Brain microvascular endothelial cell (primary cell): ENCODE measurements around the gene MERTK.

Source experiments
- DNase-seq: peaks from one replicate; pipeline ENCODE4 v3.0.0-alpha.2; 2020
- H3K27ac ChIP-seq: fragments of 250-450 bp; sonication (Bioruptor Pico); 2 replicates; pipeline ENCODE4 v1.5.1; 2020; ENCODE audit warnings: mild to moderate bottlenecking, moderate library complexity
- H3K27me3 ChIP-seq: fragments of 250-450 bp; sonication (Bioruptor Pico); replicated peaks from 2 replicates; pipeline ENCODE4 v1.5.1; 2020; ENCODE audit warnings: mild to moderate bottlenecking
- H3K36me3 ChIP-seq: fragments of 250-450 bp; sonication (Bioruptor Pico); replicated peaks from 2 replicates; pipeline ENCODE4 v1.5.1; 2020; ENCODE audit warnings: mild to moderate bottlenecking
- H3K4me3 ChIP-seq: 2 replicates; pipeline ENCODE4 v1.5.1; 2011; ENCODE audit warnings: low read depth, mild to moderate bottlenecking, control low read depth, low read length, moderate library complexity
- CTCF ChIP-seq: IDR thresholded peaks from 2 replicates; pipeline ENCODE4 v1.5.1; 2011; ENCODE audit warnings: low read depth, mild to moderate bottlenecking, moderate library complexity, low read length, control low read depth, inconsistent platforms; ENCODE audit errors: missing control alignments
- in situ Hi-C: cut with HindIII; loops from 2 replicates; pipeline ENCODE4 v1.10.0; 2017; ENCODE audit warnings: low sequenced_read_pairs, low pct_ligation_motif_present

Gene MERTK

DNA sequence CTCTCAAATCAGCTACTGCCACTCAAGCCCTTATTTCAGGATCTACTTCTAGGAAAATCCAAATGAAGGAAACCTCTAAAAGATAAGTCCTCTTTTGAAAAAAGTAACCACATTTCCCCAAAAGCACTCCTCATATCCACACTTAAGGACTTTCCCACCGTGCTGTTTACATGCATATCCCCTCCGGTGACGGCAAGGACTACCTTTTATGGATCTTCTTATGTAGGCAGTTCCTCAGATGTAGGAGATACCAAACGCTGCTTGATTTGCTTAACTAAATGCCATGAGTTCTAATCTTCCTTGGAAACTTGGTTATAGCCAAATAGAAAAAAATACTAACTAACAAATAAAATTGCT, 149.8 kb downstream of the MERTK start:
- no peak overlapping the region for H3K27ac ChIP-seq
- in situ Hi-C loops, result loop anchor here (25.0 kb wide), 1 partner anchor 161 kb away; the partner anchor contains the start of genes ANAPC1 and MERTK
- DNase-seq, result no peak
- no peak for TF ChIP-seq CTCF
- H3K4me3 ChIP-seq, result no peak overlapping the region
- H3K27me3 ChIP-seq, result no peaks in the 10 kb centered on the region
- no peaks in the 10 kb centered on the region for H3K36me3 ChIP-seq

GRCh38 chr2:112048887-112049286, 150.5 kb downstream of the MERTK start:
- H3K4me3 ChIP-seq, result no peak overlapping the region
- in situ Hi-C loops, result loop anchor here (25.0 kb wide), 1 partner anchor 162 kb away; the partner anchor contains the start of genes ANAPC1 and MERTK
- DNase-seq, result peak; percentile 59
- H3K27ac ChIP-seq, result no peak overlapping the region
- H3K36me3 ChIP-seq, result no peaks in the 10 kb centered on the region
- TF ChIP-seq CTCF, result peak; percentile 69
- no peaks in the 10 kb centered on the region for H3K27me3 ChIP-seq

- no peak for TF ChIP-seq CTCF
- DNase-seq, result no peak
- no peak overlapping the region for H3K27ac ChIP-seq
- H3K36me3 ChIP-seq, result no peaks in the 10 kb centered on the region
- in situ Hi-C loops, result no loop called here
- no peaks in the 10 kb centered on the region for H3K27me3 ChIP-seq
- no peak overlapping the region for H3K4me3 ChIP-seq
These were observed 151.9 kb downstream of the MERTK start for GRCh38 chr2:112050316-112050715.

GRCh38 chr2:112053917-112054846, 155.8 kb downstream of the MERTK start:
- peak overlapping the region; percentile 78 for H3K4me3 ChIP-seq
- in situ Hi-C loops, result no loop called here
- TF ChIP-seq CTCF, result no peak

DNA sequence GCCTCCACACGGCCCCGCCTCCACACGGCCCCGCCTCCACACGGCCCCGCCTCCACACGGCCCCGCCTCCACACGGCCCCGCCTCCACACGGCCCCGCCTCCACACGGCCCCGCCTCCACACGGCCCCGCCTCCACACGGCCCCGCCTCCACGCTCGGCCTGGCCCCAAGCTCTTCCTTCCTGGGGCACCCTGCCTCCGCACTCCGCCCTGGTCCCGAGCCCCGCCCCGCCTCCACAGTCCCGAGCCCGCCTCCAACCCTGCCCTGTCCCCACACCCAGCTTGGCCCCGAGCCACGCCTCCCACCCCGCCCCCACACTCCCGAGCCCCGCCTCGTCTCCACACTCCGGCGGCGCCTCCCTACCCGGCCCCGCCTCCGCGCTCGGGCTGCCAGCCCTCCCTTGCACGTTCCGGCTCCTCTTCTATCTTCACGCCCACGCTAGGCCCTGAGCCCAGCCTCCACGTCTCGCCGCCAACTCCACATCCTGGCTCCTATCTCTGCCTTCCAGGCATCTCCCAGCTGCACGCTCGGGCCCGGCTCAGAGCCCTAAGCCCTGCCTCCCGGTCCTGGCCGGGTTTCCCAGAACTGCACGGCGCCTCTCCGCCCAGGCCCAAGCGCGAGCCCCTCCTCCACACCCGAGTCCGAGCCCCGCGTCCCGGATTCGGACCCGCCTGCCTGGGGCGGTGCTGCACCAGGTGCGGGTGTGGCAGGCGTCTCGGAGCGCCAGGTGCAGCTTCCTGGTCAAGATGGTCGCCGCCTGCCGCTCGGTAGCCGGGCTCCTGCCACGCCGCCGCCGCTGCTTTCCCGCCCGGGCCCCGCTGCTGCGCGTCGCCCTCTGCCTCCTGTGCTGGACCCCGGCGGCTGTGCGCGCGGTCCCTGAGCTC, 156.7 kb downstream of the MERTK start, which contains the start of gene TMEM87B:
Gene TMEM87B (plus strand): TSS at position 423 of the 883 bp plus-strand sequence. CDS start 323 bp downstream, at position 746.
- DNase-seq, result peak; percentile 96
- H3K27ac ChIP-seq, result peak within 1 kb of the TSS; percentile 72
- H3K27me3 ChIP-seq, result no peaks in the 10 kb centered on the region
- H3K4me3 ChIP-seq, result peak within 1 kb of the TSS; percentile 85
- no peak for TF ChIP-seq CTCF
- peaks cover 3% of the 10 kb centered on the region for H3K36me3 ChIP-seq
- in situ Hi-C loops, result no loop called here

More at GRCh38 chr2:112053917-112054846, 155.8 kb downstream of the MERTK start:
- Histone ChIP-seq H3K36me3 (no peaks in the 10 kb centered on the region), H3K27ac (peak overlapping the region; percentile 71), H3K27me3 (no peaks in the 10 kb centered on the region)
- peak; percentile 91 for DNase-seq
